Lung (tissue), 12 donors: ENCODE results near the gene ICE1. TPM values are rescaled to one million over a fixed set of nuclear protein-coding genes. Genes with fewer than 3 reads are reported as not detected.
A peak's percentile ranks its signal among the peaks of the same experiment; 100 is the strongest.

Source experiments
- ATAC-seq: fragments of 200-7000 bp; cut with Tn5 transposase; one replicate; pipeline ENCODE4 v1.9.1; 2020; ENCODE audit warnings: moderate number of reproducible peaks; ENCODE audit not compliant: insufficient read depth, low FRiP score
- DNase-seq, 3 donors: peaks; one replicate each; pipeline ENCODE4 v3.0.0-alpha.2; 2013 to 2017
- H3K27ac ChIP-seq, 2 donors: one replicate each; pipeline ENCODE4 v1.5.1; 2013; ENCODE audit warnings: mild to moderate bottlenecking in 2 of 2, moderate library complexity in 2 of 2, control low read depth in 1 of 2, inconsistent platforms in 1 of 2, low read depth in 1 of 2, low read length in 1 of 2
- H3K27me3 ChIP-seq, 3 donors: one replicate each; pipeline ENCODE4 v1.5.1; 2013; ENCODE audit warnings: low read length in 2 of 3; ENCODE audit not compliant: control insufficient read depth in 3 of 3, insufficient read depth in 3 of 3
- H3K36me3 ChIP-seq, 4 donors: one replicate each; pipeline ENCODE4 v1.5.1; 2013; ENCODE audit warnings: low read length in 4 of 4, mild to moderate bottlenecking in 1 of 4, moderate library complexity in 1 of 4; ENCODE audit not compliant: control insufficient read depth in 4 of 4, insufficient read depth in 4 of 4
- H3K4me1 ChIP-seq, 5 donors: one replicate each; pipeline ENCODE4 v1.5.1; 2013; ENCODE audit warnings: low read length in 5 of 5, mild to moderate bottlenecking in 2 of 5, moderate library complexity in 1 of 5; ENCODE audit not compliant: control insufficient read depth in 5 of 5, insufficient read depth in 5 of 5
- H3K4me3 ChIP-seq: one replicate; pipeline ENCODE4 v1.5.1; 2013; ENCODE audit warnings: mild to moderate bottlenecking, control low read depth, moderate library complexity
- H3K9ac ChIP-seq, 2 donors: one replicate each; pipeline ENCODE4 v1.5.1; 2013; ENCODE audit warnings: low read length in 2 of 2, control low read depth in 1 of 2; ENCODE audit not compliant: insufficient read depth in 1 of 2
- H3K9me3 ChIP-seq, 4 donors: one replicate each; pipeline ENCODE4 v1.5.1; 2013; ENCODE audit warnings: low read length in 3 of 4, mild to moderate bottlenecking in 1 of 4, moderate library complexity in 1 of 4; ENCODE audit not compliant: control insufficient read depth in 4 of 4, insufficient read depth in 3 of 4
- WGBS, 2 donors: extraction: QIAGEN DNeasy Blood & Tissue Kit; methylation state at CpG; one replicate each; pipeline ENCODE4 v1.1.7; 2013; 5-methylcytosine and 5-hydroxymethylcytosine counted together
- polyA plus RNA-seq, 2 donors: library from polyadenylated mRNA; stranded (reverse); fragments of 200-250 nt; gene quantifications; one replicate each; pipeline ENCODE4 v1.2.1, GENCODE V29; 2013
- total RNA-seq, 2 donors: library from RNA; depleted of rRNA in 1 of 2; stranded (reverse); fragments of >200 nt in 1 of 2; gene quantifications; one replicate each; pipeline ENCODE4 v1.2.1, GENCODE V29; 2014 to 2021
- TF ChIP-seq, protein P1 (sequence below): IDR thresholded peaks from 2 replicates; pipeline ENCODE4 v1.5.1; 2012; ENCODE audit warnings: mild to moderate bottlenecking; ENCODE audit errors: control extremely low read depth, extremely low read depth
- donor health status: control.
- donor health status: control.
- donor health status: Bipolar disorder and iron deficiency.
- donor health status: healthy.
- donor health status: DM: yes; HTN: yes; CAD: no.

Gene ICE1
- total and polyA plus RNA-seq, 4 donors = 4.9 to 33.3 (median 14.8) TPM

DNA sequence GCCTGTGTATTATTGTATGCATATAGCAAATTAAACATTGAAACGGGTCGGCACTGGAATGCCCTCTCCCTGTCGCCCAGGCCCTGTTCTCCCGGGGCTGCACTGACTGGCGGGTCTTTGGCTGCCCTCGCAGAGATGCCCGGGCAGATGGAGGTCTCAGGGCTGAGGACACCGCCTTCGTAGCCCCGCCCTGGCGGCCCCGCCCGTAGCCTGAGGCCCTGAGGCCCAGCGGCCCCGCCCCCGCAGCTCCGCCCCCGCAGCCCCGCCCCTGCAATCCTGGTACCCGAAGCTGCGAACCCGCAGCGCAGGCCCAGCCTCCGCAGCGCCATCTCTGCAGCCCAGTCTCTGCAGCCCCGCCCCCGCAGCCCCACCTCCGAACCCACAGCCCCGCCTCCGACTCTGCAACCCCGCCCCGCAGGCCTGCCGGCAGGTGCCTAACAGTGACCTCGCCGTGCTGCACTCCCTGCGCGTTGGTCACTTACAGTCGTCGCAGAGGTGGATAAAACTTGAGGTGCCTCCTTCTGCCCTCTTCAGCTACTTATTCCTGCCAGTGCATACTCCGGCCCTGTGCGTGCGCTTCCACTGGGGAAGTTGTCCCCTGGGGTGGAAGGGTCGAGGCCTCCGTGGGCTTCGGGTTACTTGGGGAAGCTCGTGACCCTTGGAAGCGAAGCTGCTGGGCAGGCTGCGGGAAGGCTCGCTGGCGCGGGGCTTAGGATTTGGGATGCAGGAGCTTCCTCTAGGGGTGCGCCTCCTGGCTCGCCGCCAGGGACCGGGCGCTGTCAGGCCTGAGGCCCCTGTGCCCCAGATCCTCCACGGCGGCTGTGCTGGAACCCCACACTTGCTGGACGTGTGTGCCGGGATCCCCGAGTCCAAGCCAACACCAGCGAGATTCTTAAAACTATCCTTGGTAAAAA, 72.3 kb downstream of the ICE1 start:
- Histone ChIP-seq H3K4me1 (peaks cover 0 to 4% (median 0%) of the 10 kb centered on the region in 5 donors), H3K27me3 (peaks cover 0 to 5% (median 0%) of the 10 kb centered on the region in 3 donors), H3K36me3 (peaks cover 0 to 2% (median 2%) of the 10 kb centered on the region in 4 donors), H3K9ac (no peak overlapping the region), H3K9me3 (no peaks in the 10 kb centered on the region), H3K4me3 (no peak overlapping the region), H3K27ac (no peak overlapping the region)
- ATAC-seq (peak; percentile 85), DNase-seq (peak; percentile 15 to 51 (median 50))
- TF ChIP-seq, protein P1, sequence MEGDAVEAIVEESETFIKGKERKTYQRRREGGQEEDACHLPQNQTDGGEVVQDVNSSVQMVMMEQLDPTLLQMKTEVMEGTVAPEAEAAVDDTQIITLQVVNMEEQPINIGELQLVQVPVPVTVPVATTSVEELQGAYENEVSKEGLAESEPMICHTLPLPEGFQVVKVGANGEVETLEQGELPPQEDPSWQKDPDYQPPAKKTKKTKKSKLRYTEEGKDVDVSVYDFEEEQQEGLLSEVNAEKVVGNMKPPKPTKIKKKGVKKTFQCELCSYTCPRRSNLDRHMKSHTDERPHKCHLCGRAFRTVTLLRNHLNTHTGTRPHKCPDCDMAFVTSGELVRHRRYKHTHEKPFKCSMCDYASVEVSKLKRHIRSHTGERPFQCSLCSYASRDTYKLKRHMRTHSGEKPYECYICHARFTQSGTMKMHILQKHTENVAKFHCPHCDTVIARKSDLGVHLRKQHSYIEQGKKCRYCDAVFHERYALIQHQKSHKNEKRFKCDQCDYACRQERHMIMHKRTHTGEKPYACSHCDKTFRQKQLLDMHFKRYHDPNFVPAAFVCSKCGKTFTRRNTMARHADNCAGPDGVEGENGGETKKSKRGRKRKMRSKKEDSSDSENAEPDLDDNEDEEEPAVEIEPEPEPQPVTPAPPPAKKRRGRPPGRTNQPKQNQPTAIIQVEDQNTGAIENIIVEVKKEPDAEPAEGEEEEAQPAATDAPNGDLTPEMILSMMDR = no peak
- WGBS, 2 donors = 24% methylated on average over 50 to 62 of the region's 62 CpGs

DNA sequence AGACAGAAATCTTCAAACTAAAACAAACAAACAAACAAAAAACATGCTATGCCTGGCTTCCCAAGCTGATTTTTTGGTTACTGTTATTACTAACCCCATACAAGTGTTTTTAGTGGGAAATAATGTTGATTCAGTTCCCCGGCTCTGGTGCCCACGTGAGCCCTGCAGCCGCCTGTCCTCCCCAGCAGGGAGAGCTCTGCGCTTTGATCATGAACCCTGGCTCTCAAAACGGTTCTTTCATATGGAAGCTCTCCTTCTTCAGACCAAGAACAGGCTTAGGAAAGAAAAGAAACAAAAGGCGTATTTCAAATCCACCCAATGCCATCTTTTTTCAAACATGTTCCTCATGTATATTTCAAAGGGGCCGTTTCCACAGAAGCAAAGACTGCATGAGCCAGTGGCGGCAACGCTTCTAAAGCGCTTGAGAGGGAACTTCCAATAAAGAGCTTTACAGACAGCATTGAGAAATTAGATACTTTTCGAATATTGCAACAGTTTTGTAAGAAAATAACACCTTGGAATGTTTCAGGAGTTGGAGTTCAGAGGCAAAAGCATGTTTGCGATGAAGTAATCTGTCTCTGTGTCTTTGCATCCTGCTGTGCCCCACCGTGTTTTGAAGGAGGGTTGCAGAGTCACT, 74.8 kb downstream of the ICE1 start:
- H3K36me3 ChIP-seq = no peaks in the 10 kb centered on the region
- ATAC-seq = no peak
- 38 to 39% methylated on average over 13 of the region's 13 CpGs for WGBS, 2 donors
- H3K4me1 ChIP-seq = peaks cover 0 to 4% (median 0%) of the 10 kb centered on the region in 5 donors
- H3K27ac ChIP-seq = no peak overlapping the region
- peak; percentile 56 to 74 (median 68) for DNase-seq
- peaks cover 0 to 5% (median 0%) of the 10 kb centered on the region in 3 donors for H3K27me3 ChIP-seq
- no peak overlapping the region for H3K4me3 ChIP-seq
- H3K9me3 ChIP-seq = no peaks in the 10 kb centered on the region
- H3K9ac ChIP-seq = no peak overlapping the region
- TF ChIP-seq, protein P1 = peak; percentile 22

DNA sequence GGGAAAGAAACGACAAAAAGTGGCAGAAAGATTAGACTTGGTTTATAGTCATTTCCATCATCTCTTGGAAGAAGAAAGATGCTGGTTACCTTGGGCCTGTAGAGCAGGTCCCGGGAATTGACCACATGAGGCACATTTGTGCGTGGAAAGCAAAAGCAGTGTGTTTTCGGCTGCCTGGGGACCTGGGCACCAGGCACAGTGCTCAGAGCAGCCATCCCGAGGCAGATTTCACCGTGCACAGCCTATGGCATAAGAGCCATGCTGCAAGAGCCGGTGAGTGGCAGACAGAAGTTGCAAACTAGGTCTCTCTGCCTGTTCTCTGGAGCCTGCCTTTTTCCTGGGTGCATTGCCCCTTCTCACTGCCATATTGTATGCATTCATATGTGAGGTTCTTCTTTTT, 77.0 kb downstream of the ICE1 start:
- no peak for ATAC-seq
- H3K27ac ChIP-seq = no peak overlapping the region
- WGBS, 2 donors = 90 to 92% methylated on average over 7 of the region's 7 CpGs

More for the DNA sequence above, 77.0 kb downstream of the ICE1 start:
- Histone ChIP-seq H3K36me3 (no peaks in the 10 kb centered on the region), H3K4me3 (no peak overlapping the region), H3K9me3 (peaks cover 0 to 3% (median 1%) of the 10 kb centered on the region in 4 donors), H3K9ac (no peak overlapping the region), H3K4me1 (peaks cover 0 to 4% (median 0%) of the 10 kb centered on the region in 5 donors), H3K27me3 (no peaks in the 10 kb centered on the region)
- TF ChIP-seq, protein P1 = no peak
- DNase-seq = no peak
